ENCODE data around the gene GPR108.

The GPR108 gene

DNA sequence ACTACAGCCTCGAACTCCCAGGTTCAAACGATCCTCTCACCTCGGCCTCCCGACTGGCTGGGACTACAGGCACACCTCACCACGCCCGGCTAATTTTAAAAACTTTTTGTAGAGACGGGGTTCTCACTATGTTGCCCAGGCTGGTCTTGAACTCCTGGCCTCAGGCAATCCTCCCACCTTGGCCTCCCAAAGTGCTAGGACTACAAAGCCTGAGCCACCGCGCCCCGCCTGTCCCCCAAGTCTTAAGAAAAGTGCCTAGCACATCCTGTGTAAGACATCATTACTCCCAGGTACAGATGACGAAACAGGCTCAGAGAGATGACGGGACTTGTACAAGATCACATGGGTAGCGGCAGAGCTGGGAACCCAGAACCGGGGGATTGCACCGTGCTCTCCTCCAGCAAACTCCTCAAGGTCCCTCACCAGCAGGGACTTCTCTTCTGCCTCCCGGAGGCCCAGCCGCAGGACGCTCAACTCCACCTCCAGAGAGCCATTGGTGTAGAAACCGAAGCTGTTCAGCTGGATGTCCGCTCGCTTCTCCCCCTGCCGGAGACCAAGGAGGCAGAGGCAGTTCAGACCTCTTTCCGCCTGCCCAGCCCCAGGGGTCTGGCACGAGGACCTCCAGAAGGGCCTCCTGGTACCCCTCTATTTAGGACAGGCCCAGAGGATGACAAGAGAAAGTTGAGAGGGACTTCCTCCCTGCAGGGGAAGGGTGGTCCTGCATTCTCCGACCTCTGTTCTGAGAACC is 1.0 kb downstream of the GPR108 start:
- peak; percentile 85 for DNase-seq

DNA sequence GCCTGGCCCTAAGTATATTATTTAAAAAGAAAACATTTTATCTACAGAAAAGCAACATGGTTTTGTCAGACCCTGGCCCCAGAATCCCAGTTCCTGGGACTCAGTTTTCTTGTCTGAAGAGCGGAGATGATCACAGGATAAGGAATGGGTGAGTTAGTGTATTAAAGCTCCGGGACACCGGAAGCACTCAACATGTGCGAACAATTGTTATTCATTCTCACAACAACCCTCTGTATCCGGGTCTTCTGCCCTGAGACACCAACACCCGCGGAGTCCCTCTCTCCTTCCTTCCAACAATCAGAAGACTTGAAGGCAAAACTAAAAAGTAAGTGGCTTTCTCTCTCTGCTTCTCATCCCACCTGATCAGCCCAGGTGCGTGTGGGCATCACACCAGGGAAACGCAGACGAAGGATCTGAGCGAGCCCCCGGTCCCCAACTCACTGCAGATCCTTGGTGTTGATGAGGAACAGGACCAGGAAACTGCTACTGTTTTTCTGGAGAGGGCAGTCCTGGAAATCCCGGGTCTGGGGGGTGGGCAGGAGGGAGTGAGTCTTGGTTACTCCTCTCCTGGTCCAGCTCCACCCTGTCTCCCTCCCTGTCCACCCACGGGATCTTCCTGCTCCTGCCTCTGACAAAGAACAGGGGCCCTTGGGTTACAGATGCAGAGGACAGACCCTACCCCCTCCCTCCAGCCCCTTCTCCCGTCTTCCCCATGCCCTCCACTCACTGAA is 2.0 kb downstream of the GPR108 start:
- DNase-seq: no peak

DNA sequence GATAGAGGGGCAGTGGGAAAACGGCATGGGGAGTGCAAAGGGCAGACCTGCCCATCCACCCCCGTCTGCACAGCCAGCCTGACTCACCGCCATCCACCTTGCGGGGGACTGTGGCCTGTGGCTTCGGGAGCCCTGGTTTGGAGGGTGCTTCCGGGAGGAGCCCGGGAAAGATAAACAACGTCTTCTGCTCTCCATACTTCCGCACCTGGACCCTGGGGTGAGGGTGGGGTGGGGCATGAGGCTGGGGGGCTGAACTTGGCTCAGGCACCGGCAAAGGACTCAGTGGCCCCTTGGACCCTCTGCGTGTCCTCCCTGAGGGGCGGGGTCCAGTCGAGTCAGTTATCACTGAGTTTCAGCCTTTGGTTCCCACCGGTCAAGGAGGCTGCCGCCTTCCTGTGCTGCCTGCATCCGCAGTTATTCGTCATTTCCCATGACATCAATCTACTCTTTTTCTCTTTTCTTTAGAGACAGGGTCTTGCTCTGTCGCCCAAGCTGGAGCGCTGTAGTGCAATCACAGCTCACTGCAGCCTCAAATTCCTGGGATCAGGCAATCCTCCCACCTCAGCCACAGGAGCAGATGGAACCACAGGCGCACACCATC is 3.2 kb downstream of the GPR108 start:
- DNase-seq: no peak

DNA sequence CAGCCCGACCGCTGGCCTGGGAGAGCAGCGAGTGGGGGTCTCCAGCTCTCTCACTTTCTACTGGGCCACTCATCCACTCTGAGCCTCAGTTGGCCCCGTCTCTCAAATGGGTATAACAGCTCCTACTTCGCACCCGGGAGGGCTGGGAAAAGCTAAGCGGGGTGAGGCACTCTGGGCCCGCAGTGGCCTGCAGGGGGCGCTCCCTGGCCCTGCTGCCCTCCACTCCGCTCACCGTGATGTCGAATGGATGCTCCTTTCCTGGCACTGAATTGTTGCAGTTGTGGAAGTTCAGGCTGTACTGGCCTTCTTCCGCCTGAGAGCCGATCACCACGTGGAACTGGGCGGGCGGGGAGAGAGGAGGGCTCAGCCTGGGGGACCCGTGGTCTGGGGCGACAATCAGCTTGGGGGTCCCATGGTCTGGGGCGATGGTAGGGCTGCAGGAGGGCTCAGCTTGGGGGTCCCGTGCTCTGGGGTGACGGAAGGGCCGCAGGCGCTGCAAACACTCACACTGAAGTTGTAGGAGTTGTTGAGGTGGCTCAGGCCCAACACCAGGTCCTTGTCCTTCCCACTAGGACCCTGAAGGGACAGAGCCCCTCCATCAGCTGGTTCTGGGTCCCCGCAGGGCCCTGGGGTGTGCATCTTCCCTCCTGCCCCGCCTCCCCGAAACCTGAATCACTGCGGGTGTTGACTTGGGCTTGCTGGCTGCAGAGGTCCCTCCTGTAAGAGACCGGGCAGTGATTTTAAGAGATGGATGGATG is 3.9 kb downstream of the GPR108 start:
- no peak for DNase-seq

DNA sequence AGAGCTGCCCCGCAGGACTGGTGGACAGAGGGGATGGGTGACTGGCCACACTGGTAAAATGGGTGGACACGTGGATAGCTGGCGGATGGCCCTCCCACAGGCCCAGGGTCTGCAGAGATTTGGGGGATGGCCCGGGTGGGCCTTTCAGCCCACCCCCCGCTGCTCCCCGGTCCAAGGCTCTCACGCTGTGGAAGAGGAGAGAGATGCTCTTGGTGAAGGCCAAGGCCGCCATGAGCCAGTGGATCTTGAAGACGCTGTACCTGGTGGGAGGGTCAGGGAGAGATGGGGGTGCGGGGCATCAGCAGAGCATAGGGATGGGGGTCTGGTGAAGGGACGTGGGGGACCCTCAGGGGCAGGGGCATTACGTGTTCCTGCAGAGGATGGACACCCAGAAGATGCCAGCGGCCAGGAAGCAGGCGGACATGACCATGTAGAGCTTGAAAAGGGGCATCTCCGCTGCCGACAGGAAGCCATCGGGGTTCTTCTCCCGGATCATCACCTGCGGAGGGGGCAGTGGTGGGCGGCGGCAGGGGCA is 4.5 kb downstream of the GPR108 start:
- DNase-seq: no peak

DNA sequence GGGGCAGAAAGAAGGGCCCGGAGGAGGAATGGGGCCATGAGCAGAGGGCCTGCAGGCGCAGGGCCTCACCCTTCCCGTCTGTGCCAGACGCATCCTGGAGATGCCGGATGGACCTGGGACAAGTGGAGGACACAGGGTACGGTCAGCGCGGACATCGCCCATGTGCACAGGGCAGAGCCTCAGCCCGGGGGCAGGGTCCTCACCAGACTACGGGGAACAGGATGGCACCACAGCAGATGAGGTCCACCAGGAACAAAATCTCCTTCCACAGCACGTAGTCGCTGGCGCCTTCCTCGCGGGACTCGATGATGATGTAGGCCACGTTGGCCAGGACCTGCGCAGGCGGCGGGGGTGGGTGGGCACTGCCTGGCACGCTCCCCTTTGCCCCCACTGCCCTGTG is 5.6 kb downstream of the GPR108 start:
- DNase-seq: no peak

DNA sequence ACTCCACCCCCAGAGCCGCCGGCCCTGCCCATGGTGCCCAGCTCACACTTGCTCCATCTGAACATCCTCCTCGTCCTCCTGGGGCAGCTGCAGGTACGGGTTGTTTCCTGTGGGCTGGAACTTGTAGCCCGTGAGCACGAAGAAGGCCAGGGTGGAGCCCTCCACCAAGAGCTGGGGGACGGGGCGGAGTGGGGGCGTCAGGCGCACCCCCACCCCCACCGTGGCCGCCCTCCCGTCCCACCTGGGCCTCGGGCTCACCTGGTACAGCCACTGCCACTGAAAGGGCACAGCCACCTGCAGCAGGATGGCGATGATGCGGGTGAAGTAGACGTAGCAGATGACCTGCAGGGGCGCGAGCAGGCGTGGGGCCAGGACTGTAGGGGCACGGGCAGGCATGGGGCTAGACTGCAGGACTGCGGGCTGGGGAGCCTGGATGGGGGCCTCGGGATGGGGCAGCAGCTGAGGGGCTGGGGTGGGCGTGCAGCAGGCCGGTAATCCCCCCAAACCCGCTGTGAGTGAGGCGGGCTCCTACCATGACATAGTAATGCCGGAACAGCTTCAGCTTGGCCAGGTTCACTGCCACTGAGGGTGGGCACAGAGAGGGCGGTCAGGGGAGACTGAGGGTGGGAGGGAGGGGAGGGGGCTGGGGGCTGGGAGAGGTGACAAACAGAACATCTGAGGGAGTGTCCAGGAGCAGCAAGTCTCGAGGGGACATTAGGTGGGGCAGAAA is 6.3 kb downstream of the GPR108 start:
- no peak for DNase-seq

DNA sequence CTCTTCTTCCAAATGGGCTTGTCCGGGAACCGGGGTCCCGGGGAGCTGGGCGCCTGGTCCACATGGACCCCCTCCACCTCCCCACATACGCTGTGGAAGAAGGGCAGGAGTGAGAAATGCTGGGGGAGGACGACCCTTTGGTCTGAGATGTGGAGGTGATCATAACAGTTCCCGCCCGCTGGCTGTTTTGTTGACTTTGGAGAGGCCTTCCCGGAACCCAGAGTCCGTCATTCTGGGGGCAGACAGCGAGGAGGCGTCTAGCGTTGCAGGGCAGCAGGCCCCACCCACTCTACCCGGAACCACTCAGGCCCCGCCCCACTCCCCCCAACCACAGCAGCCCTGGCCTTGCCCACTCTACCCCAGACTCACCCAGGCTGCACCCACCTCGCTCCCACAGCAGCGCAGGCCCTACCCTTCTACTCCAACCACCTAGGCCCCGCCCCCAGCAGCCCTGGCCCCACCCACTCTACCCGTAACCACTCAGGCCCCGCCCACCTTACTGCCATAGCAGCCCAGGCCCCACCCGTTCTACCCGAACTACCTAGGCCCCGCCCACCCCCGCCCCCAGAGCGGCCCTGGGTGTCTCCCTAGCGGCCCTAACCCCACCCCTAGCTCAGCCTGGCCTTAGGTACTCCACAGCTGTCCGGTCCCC is 7.1 kb downstream of the GPR108 start:
- no peak for DNase-seq

DNA sequence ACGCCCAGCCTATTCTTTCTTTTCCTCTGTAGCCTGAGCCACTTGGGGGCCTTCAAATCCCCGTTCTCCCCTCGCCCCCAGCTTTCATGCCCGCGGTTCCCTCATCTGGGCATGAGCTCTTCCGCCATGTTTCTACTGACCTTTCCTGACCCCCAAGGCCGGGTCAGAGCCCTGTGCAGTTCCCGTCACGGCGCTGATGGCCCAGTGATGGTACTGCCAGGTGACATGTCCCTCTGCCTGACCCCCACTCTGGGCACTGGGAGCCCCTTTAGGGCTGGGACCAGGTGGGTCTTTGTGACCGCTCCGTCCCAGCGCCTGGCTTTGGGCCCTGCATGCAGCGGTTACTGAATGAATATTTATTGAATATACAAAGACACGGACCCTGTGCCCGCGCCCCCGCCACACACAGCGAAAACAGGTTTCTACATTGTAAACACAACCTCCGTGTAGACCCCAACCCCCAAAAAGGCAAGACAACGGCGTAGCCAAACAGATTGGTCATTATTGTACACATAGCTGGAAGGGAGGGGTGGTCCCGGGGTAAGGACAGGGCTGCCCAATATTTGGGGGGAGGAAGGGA is 7.7 kb downstream of the GPR108 start:
- DNase-seq: no peak

DNA sequence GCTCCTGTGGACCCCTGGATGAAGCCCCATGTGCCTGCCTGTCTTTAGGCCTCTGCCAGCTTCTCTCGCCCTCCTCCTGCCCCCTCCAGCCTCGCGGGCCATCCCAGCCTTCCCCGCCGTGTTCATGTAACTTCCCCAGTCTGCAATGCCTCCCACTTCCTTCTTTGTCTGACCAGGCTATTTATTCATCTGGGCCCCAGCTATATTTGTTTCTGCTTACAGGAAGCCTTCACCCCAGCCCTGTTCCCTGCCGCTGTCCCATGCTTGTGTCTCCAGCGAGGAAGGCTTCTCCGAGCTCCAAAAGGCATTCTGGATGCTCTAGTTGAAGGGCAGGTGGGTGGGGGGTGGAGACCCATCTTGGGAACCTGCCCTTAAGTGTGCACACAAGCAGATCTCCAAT is 9.0 kb downstream of the GPR108 start:
- DNase-seq: no peak

DNA sequence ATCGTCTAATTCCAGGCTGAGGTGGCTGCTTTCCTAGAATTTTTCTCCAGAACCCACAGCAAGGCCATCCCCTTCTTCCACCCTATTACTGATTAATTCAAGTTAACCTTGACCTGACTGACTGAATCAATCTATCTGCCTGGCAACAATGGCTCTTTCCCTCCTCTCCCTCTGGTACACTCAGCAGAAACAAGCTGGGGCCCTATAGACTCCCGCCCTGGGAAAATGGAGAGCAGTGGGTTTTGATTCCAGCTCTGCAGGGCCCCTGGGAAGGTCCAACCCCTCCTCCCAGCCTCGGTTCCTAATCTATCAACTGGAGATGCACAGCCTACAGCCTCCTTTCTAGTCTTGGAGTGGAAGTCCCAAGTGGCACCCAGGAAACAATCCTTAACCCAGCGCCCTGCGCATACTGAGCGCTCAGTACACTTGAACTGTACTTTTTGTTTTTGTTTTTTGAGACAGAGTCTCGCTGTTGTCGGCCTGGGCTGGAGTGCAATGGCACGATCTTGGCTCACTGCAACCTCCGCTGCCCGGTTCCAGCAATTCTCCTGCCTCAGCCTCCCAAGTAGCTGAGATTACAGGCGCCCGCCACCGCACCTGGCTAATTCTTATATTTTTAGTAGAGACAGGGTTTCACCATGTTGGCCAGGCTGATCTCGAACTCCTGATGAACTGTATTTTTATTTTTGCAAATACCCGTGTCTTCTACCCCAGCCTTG is 11.7 kb downstream of the GPR108 start:
- no peak for DNase-seq

DNA sequence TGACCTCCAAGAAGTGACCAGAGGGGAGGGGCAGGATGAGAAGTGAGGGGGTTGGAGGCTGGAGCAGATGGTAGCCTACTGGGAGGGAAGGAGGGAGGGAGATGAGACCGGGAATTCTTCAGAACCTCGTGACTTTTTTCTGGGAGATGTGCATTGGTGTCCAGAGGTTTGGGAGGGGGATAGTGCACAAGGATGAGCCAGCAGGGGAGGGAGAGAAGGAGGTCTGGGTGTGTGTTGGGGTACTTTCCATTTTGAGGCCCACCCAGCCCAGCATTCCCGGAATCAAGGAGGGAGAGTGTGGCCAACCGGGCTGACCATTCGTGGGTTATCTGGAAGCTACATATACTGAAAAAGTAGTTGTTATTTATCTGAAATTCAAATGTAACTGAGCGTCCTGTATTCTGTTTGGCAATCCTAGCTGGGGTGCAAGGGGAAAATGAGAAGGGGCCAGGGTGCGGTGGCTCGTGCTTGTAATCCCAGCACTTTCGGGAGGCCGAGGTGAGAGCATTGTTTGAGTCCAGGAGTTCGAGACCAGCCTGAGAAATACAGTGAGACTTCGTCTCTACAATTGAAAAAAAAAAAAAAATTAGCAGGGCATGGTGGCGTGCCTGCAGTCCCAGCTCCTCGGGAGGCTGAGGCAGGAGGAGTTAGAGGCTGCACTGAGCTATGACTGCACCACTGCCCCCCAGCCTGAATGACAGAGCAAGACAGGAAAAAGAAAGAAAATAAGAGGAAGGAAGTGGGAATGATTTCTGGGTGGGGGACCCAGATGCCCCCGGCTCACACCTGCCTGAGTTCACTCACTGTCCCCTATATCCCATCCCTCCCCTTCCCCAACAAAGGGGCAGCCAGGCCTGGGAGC is 12.5 kb downstream of the GPR108 start:
- no peak for DNase-seq

DNA sequence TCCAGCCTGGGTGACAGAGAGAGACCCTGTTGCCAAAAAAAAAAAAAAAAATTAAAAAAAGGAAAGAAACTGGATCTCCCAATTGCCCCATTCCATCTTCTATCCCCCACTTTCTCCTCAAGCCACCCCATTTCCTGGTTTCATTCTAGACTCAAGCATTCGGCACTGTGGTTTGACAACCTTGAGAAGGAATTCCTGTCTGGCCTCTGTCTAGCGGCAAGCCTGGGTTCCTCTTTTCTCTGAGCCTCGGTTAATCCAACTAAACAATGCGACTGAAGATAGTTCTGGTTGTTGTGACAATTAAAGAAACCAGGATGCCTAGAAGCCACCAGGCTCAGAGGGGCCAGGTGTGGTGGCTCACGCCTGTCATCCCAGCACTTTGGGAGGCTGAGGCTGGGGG is 13.6 kb downstream of the GPR108 start:
- DNase-seq: no peak

DNA sequence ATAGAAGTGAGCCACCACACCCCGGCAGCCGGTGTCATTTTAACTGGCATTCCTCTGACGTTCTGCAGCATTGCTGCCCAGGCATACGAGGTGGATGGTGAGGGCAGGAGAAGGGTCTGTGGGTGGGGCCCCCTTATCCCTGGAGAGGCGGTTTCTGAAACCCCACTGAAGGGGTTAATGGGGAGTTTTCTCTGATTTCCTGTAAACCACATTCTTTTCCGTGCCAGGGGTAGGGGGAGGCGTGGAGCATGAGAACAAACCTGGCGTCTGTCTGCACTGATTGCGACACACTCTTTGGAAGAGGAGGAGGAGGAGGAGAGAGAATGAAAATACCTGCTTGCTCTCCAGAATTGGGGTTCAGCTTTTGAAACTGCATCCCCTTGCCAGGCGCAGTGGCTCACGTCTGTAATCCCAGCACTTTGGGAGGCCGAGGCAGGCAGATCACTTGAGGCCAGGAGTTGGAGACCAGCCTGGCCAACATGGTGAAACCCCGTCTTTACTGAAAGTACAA is 14.2 kb downstream of the GPR108 start:
- no peak for DNase-seq

DNA sequence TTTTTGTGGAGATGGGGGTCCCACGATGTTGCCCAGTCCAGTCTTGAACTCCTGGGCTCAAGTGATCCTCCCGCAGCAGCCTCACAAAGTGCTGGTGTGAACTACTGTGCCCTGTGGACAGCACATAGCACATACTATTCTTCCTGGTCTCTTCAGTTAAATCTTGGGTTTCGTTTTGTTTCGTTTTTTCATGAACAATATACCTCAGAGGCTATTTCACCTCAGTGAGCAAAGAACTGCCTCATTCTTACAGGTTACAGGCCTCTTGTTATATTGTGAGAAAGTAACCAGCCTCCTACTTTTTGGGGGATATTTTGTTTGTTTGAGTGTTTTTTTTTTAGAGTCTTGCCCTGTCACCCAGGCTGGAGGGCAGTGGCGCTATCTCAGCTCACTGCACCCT is 15.6 kb downstream of the GPR108 start:
- DNase-seq: no peak

DNA sequence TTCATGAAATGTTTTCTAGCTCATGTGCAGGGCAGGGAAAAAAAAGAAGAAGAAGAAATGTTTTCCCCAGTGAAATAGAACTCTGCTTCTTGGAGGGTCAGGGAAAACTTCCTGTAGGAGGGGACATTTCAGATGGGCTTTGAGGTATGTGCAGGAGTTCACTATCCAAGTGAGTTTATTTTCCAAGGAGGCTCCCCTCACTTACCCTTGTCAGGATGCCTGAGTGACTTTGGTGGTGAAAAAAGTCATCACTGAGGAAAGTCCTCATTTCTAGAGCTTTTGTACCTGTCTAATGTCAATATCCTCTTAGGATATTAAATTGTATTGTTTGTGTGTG is 16.3 kb downstream of the GPR108 start:
- no peak for DNase-seq

DNA sequence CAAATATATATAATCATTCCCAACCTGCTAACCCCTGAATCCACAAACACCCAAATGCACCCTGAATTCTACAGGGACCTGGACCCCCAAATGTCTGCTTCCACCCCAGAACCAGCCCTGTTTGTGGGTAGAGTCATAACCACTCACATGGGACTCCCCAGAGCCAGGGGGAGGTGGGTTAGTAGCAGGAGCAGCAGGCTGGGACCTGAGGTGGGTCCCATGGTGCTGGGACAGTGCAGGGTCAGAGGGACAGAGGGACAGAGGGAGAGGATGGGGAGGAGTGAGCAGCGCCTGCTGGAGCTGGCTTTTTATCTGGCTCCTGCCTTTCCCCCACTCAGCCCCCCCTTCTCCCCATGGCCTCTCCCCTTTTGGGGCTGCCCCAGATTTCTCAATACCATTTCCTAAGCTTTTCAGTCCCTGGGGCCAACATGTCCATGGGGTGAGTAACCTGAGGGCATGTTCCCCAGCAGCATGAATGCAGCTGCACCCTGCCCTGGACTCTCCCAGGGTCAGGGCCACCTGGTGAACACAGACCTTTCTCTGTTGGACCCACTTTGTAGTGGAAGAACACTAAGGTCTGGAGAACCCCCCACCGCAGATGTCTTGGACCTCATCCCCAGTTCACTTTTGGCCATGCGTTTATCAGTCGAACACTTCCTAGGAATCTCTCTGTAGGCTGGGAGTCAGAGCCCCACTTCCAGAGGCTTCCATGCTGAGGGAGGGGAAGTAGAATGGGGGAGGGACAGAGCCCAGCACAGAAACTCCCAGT is 16.8 kb downstream of the GPR108 start, which contains the start of gene C3:
TSS of gene C3 (minus strand) at position 282 of the 769 bp plus-strand sequence. CDS start at position 221, 61 bp downstream.
- DNase-seq: no peak

DNA sequence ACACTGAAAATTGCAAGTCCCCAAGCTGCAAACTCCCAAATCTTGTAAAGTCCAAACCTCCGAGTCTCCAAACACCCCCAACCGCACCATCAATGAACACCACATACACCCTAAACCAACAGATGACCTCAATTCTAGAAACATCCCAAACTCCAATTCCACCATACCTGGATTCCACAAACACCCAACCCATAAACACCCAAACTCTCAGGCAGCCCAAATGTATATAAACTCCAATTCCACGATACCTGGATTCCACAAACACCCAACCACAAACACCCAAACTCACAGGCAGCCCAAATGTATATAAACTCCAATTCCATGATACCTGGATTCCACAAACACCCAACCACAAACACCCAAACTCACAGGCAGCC is 17.4 kb downstream of the GPR108 start:
- no peak for DNase-seq

DNA sequence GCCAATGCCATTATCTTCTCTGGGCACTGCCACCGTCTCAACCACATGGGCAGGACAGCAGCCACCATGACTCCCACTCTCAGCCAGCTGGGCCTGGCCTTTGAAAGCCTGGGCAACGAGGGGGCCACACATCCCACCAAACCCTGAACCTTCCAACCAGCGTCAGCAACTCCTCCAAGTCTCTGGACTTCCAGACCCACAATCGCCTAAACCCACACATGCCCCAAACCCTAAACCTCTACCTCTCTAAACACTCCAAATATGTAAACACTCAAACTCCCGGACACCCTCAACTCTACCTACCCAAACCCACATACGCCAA is 17.9 kb downstream of the GPR108 start:
- DNase-seq: no peak
